Activated naive CD8-positive, alpha-beta T cell treated with anti-CD3 and anti-CD28 coated beads, Interleukin-2, amount 10 ng/mL, durations not matched to agents 7 days and 5 days (primary cell): ENCODE data around the gene DNAAF2. TPM values are rescaled to one million over a fixed set of nuclear protein-coding genes. Genes with fewer than 3 reads are reported as not detected.
A peak's percentile ranks its signal among the peaks of the same experiment; 100 is the strongest.
"Not testable (repeated sequence)": the region's sequence is repeated elsewhere in the genome, so short reads cannot be mapped to it uniquely, and the experiment has no call there.

ENCODE experiments used
- ATAC-seq: fragments of 150-1000 bp; cut with Tn5 transposase; one replicate; pipeline ENCODE4 v1.10.0; 2021; ENCODE audit warnings: low read depth, moderate library complexity
- POLR2A ChIA-PET: fragments of 350-600 bp; sonication (Branson Sonifier 250); formaldehyde crosslinking; loops from one replicate; lab custom pipeline; 2021; ENCODE audit warnings: antibody characterized with exemption; lab: Charles Lee
- DNase-seq: peaks from one replicate; pipeline ENCODE4 v3.0.0; 2021
- H3K27ac Mint-ChIP-seq: one replicate; pipeline ENCODE4 v1.8.0; 2022; ENCODE audit warnings: mild to moderate bottlenecking, mixed read lengths
- H3K27me3 Mint-ChIP-seq: one replicate; pipeline ENCODE4 v1.8.0; 2022; ENCODE audit warnings: mild to moderate bottlenecking, moderate library complexity, mixed read lengths
- H3K36me3 Mint-ChIP-seq: one replicate; pipeline ENCODE4 v1.8.0; 2021; ENCODE audit warnings: mild to moderate bottlenecking, mixed read lengths
- H3K4me1 Mint-ChIP-seq: one replicate; pipeline ENCODE4 v1.8.0; 2021; ENCODE audit warnings: mixed read lengths
- H3K4me3 Mint-ChIP-seq: one replicate; pipeline ENCODE4 v1.8.0; 2022; ENCODE audit warnings: mild to moderate bottlenecking, moderate library complexity, mixed read lengths
- H3K9me3 Mint-ChIP-seq: one replicate; pipeline ENCODE4 v1.8.0; 2021; ENCODE audit warnings: mixed read lengths
- total RNA-seq, 2 experiments: library from RNA; stranded (reverse); gene quantifications; one replicate each; pipeline ENCODE4 v1.2.3, GENCODE V29; 2021

DNAAF2 gene
- total RNA-seq, 2 experiments from 2014 or later = 8.0 to 8.2 TPM

- POLR2A ChIA-PET = no interaction called here
- Mint-ChIP-seq H3K27me3 (no peaks in the 10 kb centered on the region), H3K4me1 (peaks cover 38% of the 10 kb centered on the region), H3K36me3 (peaks cover 25% of the 10 kb centered on the region), H3K4me3 (no peak overlapping the region), H3K9me3 (no peaks in the 10 kb centered on the region), H3K27ac (no peak overlapping the region)
- DNase-seq (no peak), ATAC-seq (no peak)
Observed at GRCh38 chr14:49637534-49638078, 2.6 kb upstream of the DNAAF2 start.

- ATAC-seq (no peak), DNase-seq (no peak)
- POLR2A ChIA-PET = interaction anchor here (0.7 kb wide), 1 partner anchor 31 kb away, joined by 3 read pairs; no protein-coding TSS in a partner anchor
- Mint-ChIP-seq H3K27me3 (no peaks in the 10 kb centered on the region), H3K4me3 (peak overlapping the region; percentile 99), H3K9me3 (no peaks in the 10 kb centered on the region), H3K36me3 (peaks cover 23% of the 10 kb centered on the region), H3K4me1 (peaks cover 35% of the 10 kb centered on the region), H3K27ac (peak overlapping the region; percentile 64)
Observed at GRCh38 chr14:49636866-49637265, 1.8 kb upstream of the DNAAF2 start.

- POLR2A ChIA-PET = interaction anchor here (0.6 to 8.0 kb wide), 21 partner anchors 10 to 568 kb away, joined by 3 to 102 read pairs (median 6); partner anchors contain the start of genes KLHDC2, LRR1, MGAT2 and NEMF
- peaks cover 21% of the 10 kb centered on the region for H3K36me3 Mint-ChIP-seq
- H3K4me1 Mint-ChIP-seq = peaks cover 32% of the 10 kb centered on the region
- H3K4me3 Mint-ChIP-seq = peak overlapping the region; percentile 99
- DNase-seq (peak; percentile 94), ATAC-seq (peak; percentile 85)
- no peaks in the 10 kb centered on the region for H3K27me3 Mint-ChIP-seq
- H3K9me3 Mint-ChIP-seq = no peaks in the 10 kb centered on the region
- peak overlapping the region; percentile 90 for H3K27ac Mint-ChIP-seq
Observed at GRCh38 chr14:49633640-49634546, 1.2 kb downstream of the DNAAF2 start.

- peak overlapping the region; percentile 39 for H3K27ac Mint-ChIP-seq
- DNase-seq (no peak), ATAC-seq (no peak)
- H3K4me3 Mint-ChIP-seq = peak overlapping the region; percentile 97
- H3K36me3 Mint-ChIP-seq = peaks cover 24% of the 10 kb centered on the region
- no peaks in the 10 kb centered on the region for H3K9me3 Mint-ChIP-seq
- peaks cover 36% of the 10 kb centered on the region for H3K4me1 Mint-ChIP-seq
- H3K27me3 Mint-ChIP-seq = no peaks in the 10 kb centered on the region
- POLR2A ChIA-PET = interaction anchor here (0.8 to 2.5 kb wide), 5 partner anchors 9 to 228 kb away, joined by 3 to 13 read pairs (median 10); partner anchors contain the start of genes LRR1 and RPS29
Observed at GRCh38 chr14:49623941-49624839, 10.9 kb downstream of the DNAAF2 start.

GRCh38 chr14:49623387-49623786 is 11.7 kb downstream of the DNAAF2 start:
- ATAC-seq = no peak
- H3K4me1 Mint-ChIP-seq = peaks cover 36% of the 10 kb centered on the region
- POLR2A ChIA-PET = interaction anchor here (1.3 to 2.5 kb wide), 4 partner anchors 9 to 38 kb away, joined by 3 to 13 read pairs (median 10); partner anchors contain the start of genes LRR1 and RPS29
- H3K36me3 Mint-ChIP-seq = peaks cover 27% of the 10 kb centered on the region
- peak overlapping the region; percentile 97 for H3K4me3 Mint-ChIP-seq
- peak overlapping the region; percentile 20 for H3K27ac Mint-ChIP-seq
- H3K9me3 Mint-ChIP-seq = no peaks in the 10 kb centered on the region
- DNase-seq = no peak
- H3K27me3 Mint-ChIP-seq = no peaks in the 10 kb centered on the region

GRCh38 chr14:49622022-49622607 is 12.9 kb downstream of the DNAAF2 start:
- peak overlapping the region; percentile 97 for H3K4me3 Mint-ChIP-seq
- H3K9me3 Mint-ChIP-seq = no peaks in the 10 kb centered on the region
- DNase-seq (no peak), ATAC-seq (no peak)
- no peaks in the 10 kb centered on the region for H3K27me3 Mint-ChIP-seq
- peak overlapping the region; percentile 62 for H3K27ac Mint-ChIP-seq
- POLR2A ChIA-PET = interaction anchor here (0.6 to 3.0 kb wide), 8 partner anchors 10 to 673 kb away, joined by 3 to 102 read pairs (median 14); partner anchors contain the start of genes DNAAF2, KLHDC2 and RPS29
- H3K4me1 Mint-ChIP-seq = peaks cover 37% of the 10 kb centered on the region
- peaks cover 32% of the 10 kb centered on the region for H3K36me3 Mint-ChIP-seq

- ATAC-seq (no peak), DNase-seq (no peak)
- H3K36me3 Mint-ChIP-seq = peaks cover 27% of the 10 kb centered on the region
- no peaks in the 10 kb centered on the region for H3K27me3 Mint-ChIP-seq
- peak overlapping the region; percentile 97 for H3K4me3 Mint-ChIP-seq
- H3K9me3 Mint-ChIP-seq = no peaks in the 10 kb centered on the region
- H3K27ac Mint-ChIP-seq = peak overlapping the region; percentile 62
- POLR2A ChIA-PET = interaction anchor here (0.6 to 3.0 kb wide), 17 partner anchors 11 to 743 kb away, joined by 3 to 102 read pairs (median 9); partner anchors contain the start of genes DNAAF2, KLHDC2, LRR1 and NEMF
- peaks cover 36% of the 10 kb centered on the region for H3K4me1 Mint-ChIP-seq
Observed at GRCh38 chr14:49621114-49621881, 13.7 kb downstream of the DNAAF2 start.

GRCh38 chr14:49620182-49621113 is 14.6 kb downstream of the DNAAF2 start, which contains the start of the genes MGAT2 and RPL36AL:
Gene MGAT2, plus strand, starts transcription at chr14:49620799. Its CDS starts 470 bp downstream, at chr14:49621269.
Gene RPL36AL, minus strand, starts transcription at chr14:49620626. Its CDS starts 1,522 bp downstream, at chr14:49619104.
- Mint-ChIP-seq H3K4me1 (peaks cover 34% of the 10 kb centered on the region), H3K4me3 (peak within 1 kb of the TSS; percentile 97), H3K9me3 (no peaks in the 10 kb centered on the region), H3K36me3 (peaks cover 29% of the 10 kb centered on the region), H3K27me3 (no peaks in the 10 kb centered on the region), H3K27ac (peak within 1 kb of the TSS; percentile 94)
- peak; percentile 91 for ATAC-seq
- POLR2A ChIA-PET = interaction anchor here (0.6 to 3.0 kb wide), 22 partner anchors 11 to 1238 kb away, joined by 3 to 102 read pairs (median 4); partner anchors contain the start of genes CDKL1, DNAAF2, KLHDC2 and LRR1
- peak; percentile 95 for DNase-seq

GRCh38 chr14:49619730-49620129 is 15.3 kb downstream of the DNAAF2 start:
- Mint-ChIP-seq H3K9me3 (no peaks in the 10 kb centered on the region), H3K27me3 (no peaks in the 10 kb centered on the region), H3K4me3 (peak overlapping the region; percentile 97), H3K36me3 (peaks cover 28% of the 10 kb centered on the region), H3K4me1 (peaks cover 30% of the 10 kb centered on the region), H3K27ac (peak overlapping the region; percentile 94)
- POLR2A ChIA-PET = interaction anchor here (0.6 to 3.0 kb wide), 16 partner anchors 10 to 1239 kb away, joined by 3 to 102 read pairs (median 12); partner anchors contain the start of genes CDKL1, DNAAF2, KLHDC2 and LRR1
- DNase-seq (no peak), ATAC-seq (no peak)

- H3K27ac Mint-ChIP-seq = peak overlapping the region; percentile 31
- POLR2A ChIA-PET = interaction anchor here (1.2 to 3.0 kb wide), 6 partner anchors 10 to 1202 kb away, joined by 4 to 102 read pairs (median 45); partner anchors contain the start of genes DNAAF2, LRR1 and RPS29
- ATAC-seq, H3K9me3 Mint-ChIP-seq, H3K27me3 Mint-ChIP-seq, DNase-seq: not testable (repeated sequence)
- H3K36me3 Mint-ChIP-seq = peaks cover 30% of the 10 kb centered on the region
- peaks cover 29% of the 10 kb centered on the region for H3K4me1 Mint-ChIP-seq
- peak overlapping the region; percentile 97 for H3K4me3 Mint-ChIP-seq
Observed at GRCh38 chr14:49619273-49619672, 15.8 kb downstream of the DNAAF2 start.
